ENCODE data around the gene RNASET2.

The RNASET2 gene

DNA sequence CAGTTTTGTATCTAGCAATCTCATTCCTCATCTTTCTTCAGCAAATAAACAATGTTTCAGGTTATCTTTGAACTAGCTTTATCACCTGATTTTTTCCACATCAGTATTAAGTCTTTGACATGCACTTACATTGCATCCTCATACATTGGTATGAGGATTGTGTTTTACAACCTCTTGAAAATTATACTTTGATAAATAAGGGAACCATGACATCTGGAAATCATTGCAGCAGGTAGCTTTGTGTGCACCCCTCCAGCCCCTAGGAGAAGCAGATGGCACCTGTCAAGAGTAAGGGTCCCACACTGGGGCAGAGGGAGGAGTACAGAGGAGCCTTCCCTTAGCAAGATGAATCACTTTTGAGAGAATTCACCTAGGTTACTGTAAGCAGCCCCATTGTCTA is 13.7 kb upstream of the RNASET2 start:
- H3K4me3 ChIP-seq (ENCODE audit: low read depth, low read length): no peak overlapping the region
- TF ChIP-seq CTCF (IDR thresholded peaks at IDR 0.05; ENCODE audit: control insufficient read depth, extremely low read depth, insufficient read depth): no peak
- no peak for DNase-seq (ENCODE audit: low read depth)

DNA sequence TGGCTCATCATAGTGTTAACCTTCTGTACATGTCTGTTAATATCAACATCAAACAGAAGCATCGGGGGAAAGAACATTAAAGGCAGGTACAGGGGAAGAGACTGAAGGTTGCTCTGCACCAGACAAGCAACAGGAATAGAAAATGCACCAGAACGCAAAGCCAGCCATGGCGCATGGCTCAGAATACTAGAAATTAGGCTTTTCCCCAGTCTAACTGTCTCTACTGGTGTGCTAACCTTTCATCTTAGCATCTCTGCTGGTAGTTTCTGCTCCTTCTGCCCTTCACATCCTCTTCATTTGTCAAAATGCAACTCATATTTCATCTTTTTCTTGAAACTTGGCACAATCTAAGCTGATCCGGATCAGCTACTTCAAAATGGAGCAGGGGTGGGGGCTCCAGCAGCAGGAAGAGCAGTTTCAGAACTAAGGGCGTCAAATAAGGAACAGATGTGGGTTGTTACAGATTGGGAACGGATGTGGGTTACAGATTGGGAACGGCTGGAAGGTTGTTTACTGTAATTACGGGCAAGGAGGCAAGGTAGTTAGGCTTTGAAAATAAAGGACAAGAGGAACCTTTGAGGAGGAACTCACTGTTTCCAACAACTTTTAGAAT is 13.1 kb upstream of the RNASET2 start:
- DNase-seq (ENCODE audit: low read depth): no peak
- H3K4me3 ChIP-seq (ENCODE audit: low read depth, low read length): no peak overlapping the region
- TF ChIP-seq CTCF (IDR thresholded peaks at IDR 0.05; ENCODE audit: control insufficient read depth, extremely low read depth, insufficient read depth): no peak

- no peak for TF ChIP-seq CTCF (IDR thresholded peaks at IDR 0.05; ENCODE audit: control insufficient read depth, extremely low read depth, insufficient read depth)
- DNase-seq (ENCODE audit: low read depth): no peak
- H3K4me3 ChIP-seq (ENCODE audit: low read depth, low read length): no peak overlapping the region
These were observed 9.9 kb upstream of the RNASET2 start for GRCh38 chr6:166966268-166966667.

DNA sequence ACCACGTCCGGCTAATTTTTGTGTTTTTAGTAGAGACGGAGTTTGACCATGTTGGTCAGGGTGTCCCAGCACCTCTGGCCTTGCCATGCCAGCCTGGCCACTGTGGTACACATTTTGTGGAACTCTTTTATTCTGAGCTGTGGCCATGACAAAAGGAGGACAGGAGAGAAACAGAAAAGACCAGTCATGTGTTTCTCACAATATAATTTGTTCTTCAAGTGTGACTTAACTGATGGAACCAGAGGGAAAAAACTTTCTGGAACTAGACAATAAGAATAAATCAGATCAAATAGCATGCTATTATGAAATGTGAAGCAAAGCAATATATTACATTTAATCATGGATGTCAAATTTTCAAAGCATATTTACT is 4.2 kb upstream of the RNASET2 start:
- no peak for TF ChIP-seq CTCF (IDR thresholded peaks at IDR 0.05; ENCODE audit: control insufficient read depth, extremely low read depth, insufficient read depth)
- H3K4me3 ChIP-seq (ENCODE audit: low read depth, low read length): no peak overlapping the region
- DNase-seq (ENCODE audit: low read depth): no peak

DNA sequence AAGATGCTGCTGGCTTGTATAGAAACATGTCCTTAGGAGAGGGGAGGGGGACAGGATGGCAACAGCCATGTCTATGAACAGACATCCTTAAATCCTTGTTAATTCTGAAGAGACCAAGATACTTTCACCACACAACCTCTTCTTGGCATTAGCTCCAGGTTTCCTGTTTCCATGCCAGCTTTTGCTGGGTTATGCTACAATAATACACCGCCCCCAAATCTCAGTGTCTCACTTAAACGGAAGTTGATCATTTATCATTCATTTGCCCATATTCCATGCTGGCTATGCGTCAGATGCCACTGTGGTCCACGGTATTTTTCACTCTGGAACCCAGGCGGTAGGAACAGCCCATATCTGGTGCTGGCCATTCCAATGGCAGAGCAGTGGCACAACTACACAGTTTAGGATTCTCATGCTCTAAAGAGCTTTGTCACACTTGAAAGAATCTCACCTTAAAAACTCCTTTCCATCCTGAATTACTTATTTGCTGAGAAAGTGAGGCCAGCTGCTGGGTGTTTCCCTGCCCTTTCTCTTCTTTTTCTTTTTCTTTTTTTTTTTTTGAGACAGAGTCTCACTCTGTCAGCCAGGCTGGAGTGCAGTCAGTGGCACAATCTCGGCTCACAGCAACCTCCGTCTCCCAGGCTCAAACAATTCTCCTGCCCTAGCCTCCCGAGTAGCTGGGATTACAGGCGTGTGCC is 3.7 kb upstream of the RNASET2 start:
- no peak overlapping the region for H3K4me3 ChIP-seq (ENCODE audit: low read depth, low read length)
- no peak for TF ChIP-seq CTCF (IDR thresholded peaks at IDR 0.05; ENCODE audit: control insufficient read depth, extremely low read depth, insufficient read depth)
- DNase-seq (ENCODE audit: low read depth): no peak

GRCh38 chr6:166958926-166959861 is 2.8 kb upstream of the RNASET2 start:
- H3K4me3 ChIP-seq (ENCODE audit: low read depth, low read length): no peak overlapping the region
- no peak for TF ChIP-seq CTCF (IDR thresholded peaks at IDR 0.05; ENCODE audit: control insufficient read depth, extremely low read depth, insufficient read depth)
- DNase-seq (ENCODE audit: low read depth): no peak

Data from LNCaP clone FGC (cell line).